Measurements from ENCODE around the gene CLDN1.

GRCh38 chr3:190314741-190315140 lies 7.5 kb downstream of the CLDN1 start:
- TF ChIP-seq CTCF (IDR thresholded peaks at IDR 0.05) (no peak), POLR2A (IDR thresholded peaks at IDR 0.05) (no peak)
